ENCODE data around the gene TMPRSS12. TPM values are rescaled to one million over a fixed set of nuclear protein-coding genes. Genes with fewer than 3 reads are reported as not detected.

Gene TMPRSS12
- total RNA-seq, 1 donor from 2014 or later = not detected

DNA sequence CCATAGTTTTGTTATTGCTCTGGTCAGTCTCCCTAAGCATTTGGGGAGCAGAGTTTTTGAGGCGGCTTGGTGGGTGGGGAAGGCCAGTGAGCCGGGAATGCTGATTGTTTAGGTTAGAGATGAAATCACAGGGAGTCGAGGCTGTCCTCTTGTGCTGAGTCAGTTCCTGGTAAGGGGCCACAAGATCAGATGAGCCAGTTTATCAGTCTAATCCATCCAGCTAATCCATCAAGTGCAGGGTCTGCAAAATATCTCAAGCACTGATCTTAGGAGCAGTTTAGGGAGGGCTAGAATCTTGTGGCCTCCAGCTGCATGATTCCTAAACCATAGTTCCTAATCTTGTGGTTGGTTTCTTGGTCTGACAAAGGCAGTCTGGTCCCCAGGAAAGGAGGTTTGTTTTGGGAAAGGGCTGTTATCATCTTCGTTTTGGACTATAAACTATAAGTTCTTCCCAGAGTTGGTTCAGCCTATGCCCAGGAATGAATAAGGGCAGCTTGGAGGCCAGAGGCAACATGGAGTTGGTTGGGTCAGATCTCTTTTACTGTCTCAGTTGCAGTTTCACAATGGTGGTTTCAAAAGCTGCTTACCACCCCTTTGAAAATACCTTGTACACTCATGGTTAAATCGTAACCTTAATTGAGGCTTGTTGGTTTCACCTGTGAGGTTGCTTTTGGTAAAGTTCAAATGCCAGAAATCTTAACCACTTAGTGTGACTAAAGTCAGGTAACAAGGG is 76.0 kb downstream of the TMPRSS12 start:
- Histone ChIP-seq H3K79me2 (ENCODE audit: low read depth) (no peaks in the 10 kb centered on the region), H3K27ac (no peak overlapping the region), H3K27me3 (no peaks in the 10 kb centered on the region), H3K9ac (no peak overlapping the region), H2AFZ (replicated peaks) (no peak overlapping the region), H3K4me2 (no peak overlapping the region), H3F3A (ENCODE audit: low read depth) (peaks cover 26% of the 10 kb centered on the region), H3K4me3 (no peak overlapping the region), H3K9me3 (ENCODE audit: low read depth) (peaks cover 2% of the 10 kb centered on the region), H4K20me1 (ENCODE audit: low read depth) (no peaks in the 10 kb centered on the region), H3K4me1 (peaks cover 35% of the 10 kb centered on the region), H3K36me3 (no peaks in the 10 kb centered on the region)
- Mint-ChIP-seq H3K4me3 (no peak overlapping the region), H3K36me3 (no peaks in the 10 kb centered on the region), H3K9me3 (peaks cover 35% of the 10 kb centered on the region), H3K27me3 (ENCODE audit: insufficient read depth, low read depth) (peaks cover 2% of the 10 kb centered on the region), H3K4me1 (peaks cover 13% of the 10 kb centered on the region), H3K27ac (no peak overlapping the region)
- no peak for DNase-seq (ENCODE audit: low spot score)
- TF ChIP-seq EZH2 (IDR thresholded peaks at IDR 0.05) (no peak), EZH2phosphoT487 (IDR thresholded peaks at IDR 0.05) (no peak)
- TF ChIP-seq, protein P1, sequence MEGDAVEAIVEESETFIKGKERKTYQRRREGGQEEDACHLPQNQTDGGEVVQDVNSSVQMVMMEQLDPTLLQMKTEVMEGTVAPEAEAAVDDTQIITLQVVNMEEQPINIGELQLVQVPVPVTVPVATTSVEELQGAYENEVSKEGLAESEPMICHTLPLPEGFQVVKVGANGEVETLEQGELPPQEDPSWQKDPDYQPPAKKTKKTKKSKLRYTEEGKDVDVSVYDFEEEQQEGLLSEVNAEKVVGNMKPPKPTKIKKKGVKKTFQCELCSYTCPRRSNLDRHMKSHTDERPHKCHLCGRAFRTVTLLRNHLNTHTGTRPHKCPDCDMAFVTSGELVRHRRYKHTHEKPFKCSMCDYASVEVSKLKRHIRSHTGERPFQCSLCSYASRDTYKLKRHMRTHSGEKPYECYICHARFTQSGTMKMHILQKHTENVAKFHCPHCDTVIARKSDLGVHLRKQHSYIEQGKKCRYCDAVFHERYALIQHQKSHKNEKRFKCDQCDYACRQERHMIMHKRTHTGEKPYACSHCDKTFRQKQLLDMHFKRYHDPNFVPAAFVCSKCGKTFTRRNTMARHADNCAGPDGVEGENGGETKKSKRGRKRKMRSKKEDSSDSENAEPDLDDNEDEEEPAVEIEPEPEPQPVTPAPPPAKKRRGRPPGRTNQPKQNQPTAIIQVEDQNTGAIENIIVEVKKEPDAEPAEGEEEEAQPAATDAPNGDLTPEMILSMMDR (IDR thresholded peaks at IDR 0.05) = no peak

DNA sequence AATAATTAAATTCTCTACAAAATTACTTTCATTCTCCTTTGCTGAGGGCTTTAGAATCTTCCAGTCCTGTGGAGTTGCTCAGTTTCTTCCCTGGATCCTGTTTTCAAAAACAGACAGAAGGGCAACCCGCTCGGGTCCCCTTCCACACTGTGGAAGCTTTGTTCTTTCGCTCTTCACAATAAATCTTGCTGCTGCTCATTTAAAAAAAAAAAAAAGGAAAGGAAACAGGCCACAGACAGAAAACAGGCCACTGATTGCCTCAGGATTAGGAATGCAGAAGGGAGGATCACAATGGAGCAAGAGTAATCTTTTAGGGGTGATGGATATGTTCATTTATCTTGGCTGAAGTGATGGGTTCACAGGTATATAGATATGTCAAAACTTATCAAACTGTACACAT is 80.1 kb downstream of the TMPRSS12 start:
- Histone ChIP-seq H3K79me2 (ENCODE audit: low read depth) (no peaks in the 10 kb centered on the region), H3K27me3 (no peaks in the 10 kb centered on the region), H3K9ac (no peak overlapping the region), H3K9me3 (ENCODE audit: low read depth) (no peaks in the 10 kb centered on the region), H3K36me3 (no peaks in the 10 kb centered on the region), H3K27ac (no peak overlapping the region), H3K4me1 (peaks cover 50% of the 10 kb centered on the region), H3K4me3 (no peak overlapping the region), H2AFZ (replicated peaks) (no peak overlapping the region), H4K20me1 (ENCODE audit: low read depth) (no peaks in the 10 kb centered on the region), H3F3A (ENCODE audit: low read depth) (peaks cover 40% of the 10 kb centered on the region), H3K4me2 (no peak overlapping the region)
- Mint-ChIP-seq H3K9me3 (peaks cover 6% of the 10 kb centered on the region), H3K4me3 (no peak overlapping the region), H3K27me3 (ENCODE audit: insufficient read depth, low read depth) (peaks cover 2% of the 10 kb centered on the region), H3K4me1 (peaks cover 36% of the 10 kb centered on the region), H3K27ac (peak overlapping the region; percentile 64), H3K36me3 (no peaks in the 10 kb centered on the region)
- TF ChIP-seq EZH2phosphoT487 (IDR thresholded peaks at IDR 0.05) = no peak
- TF ChIP-seq, protein P1 (IDR thresholded peaks at IDR 0.05) = no peak
- DNase-seq (ENCODE audit: low spot score) = peak; percentile 17

DNA sequence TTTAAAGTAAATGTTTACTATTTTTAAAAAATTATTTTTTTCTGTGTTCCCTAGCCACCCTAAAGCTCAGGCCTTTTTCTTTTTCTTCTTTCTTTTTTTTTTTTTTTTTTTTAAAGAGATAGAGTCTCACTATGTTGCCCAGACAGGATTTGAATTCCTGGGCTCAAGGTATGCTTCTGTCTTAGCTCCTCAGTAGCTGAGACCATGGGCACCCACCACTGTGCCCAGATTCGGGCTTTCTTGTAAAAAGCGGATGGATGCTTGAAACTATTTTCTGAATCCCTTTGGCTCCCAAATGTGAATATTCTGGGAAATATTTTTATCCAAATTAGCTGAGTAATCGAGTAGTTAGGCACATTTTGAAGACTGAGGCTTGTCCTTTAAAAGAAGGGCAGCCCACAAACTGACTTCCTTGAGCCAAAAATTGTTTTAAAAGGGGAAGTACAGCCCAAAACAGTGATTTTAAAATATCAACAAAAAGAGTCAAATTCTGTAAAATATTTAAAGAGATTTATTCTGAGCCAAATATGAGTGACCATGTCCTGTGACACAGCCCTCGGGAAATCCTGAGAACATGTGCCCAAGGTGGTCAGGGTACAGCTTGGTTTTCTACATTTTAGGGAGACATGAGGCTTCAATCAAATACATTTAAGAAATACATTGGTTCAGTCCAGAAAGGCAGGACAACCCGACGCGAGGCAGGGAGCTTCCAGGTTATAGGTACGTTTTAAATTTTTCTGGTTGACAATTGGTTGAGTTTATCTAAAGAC is 80.8 kb downstream of the TMPRSS12 start:
- no peak overlapping the region for H3K9ac ChIP-seq
- TF ChIP-seq, protein P1 (IDR thresholded peaks at IDR 0.05) = no peak
- TF ChIP-seq EZH2phosphoT487 (IDR thresholded peaks at IDR 0.05) = no peak
- TF ChIP-seq EZH2 (IDR thresholded peaks at IDR 0.05) = no peak
- no peaks in the 10 kb centered on the region for H3K79me2 ChIP-seq (ENCODE audit: low read depth)
- Mint-ChIP-seq H3K27ac (peak overlapping the region; percentile 6), H3K27me3 (ENCODE audit: insufficient read depth, low read depth) (peaks cover 2% of the 10 kb centered on the region), H3K36me3 (no peaks in the 10 kb centered on the region), H3K9me3 (peaks cover under 1% of the 10 kb centered on the region), H3K4me1 (peaks cover 36% of the 10 kb centered on the region), H3K4me3 (peak overlapping the region; percentile 64)
- peaks cover 50% of the 10 kb centered on the region for H3K4me1 ChIP-seq
- peak overlapping the region; percentile 70 for H2AFZ ChIP-seq (replicated peaks)
- H3K4me2 ChIP-seq = peak overlapping the region; percentile 63
- no peaks in the 10 kb centered on the region for H3K27me3 ChIP-seq
- peak overlapping the region; percentile 4 for H3K4me3 ChIP-seq
- no peaks in the 10 kb centered on the region for H3K9me3 ChIP-seq (ENCODE audit: low read depth)
- no peak overlapping the region for H3K27ac ChIP-seq
- H3F3A ChIP-seq (ENCODE audit: low read depth) = peaks cover 40% of the 10 kb centered on the region
- no peaks in the 10 kb centered on the region for H4K20me1 ChIP-seq (ENCODE audit: low read depth)
- H3K36me3 ChIP-seq = no peaks in the 10 kb centered on the region
- DNase-seq (ENCODE audit: low spot score) = no peak

Data from neural progenitor cell (in vitro differentiated cells).